Adipocyte (in vitro differentiated cells): ENCODE results near the gene NALCN.
A peak's percentile ranks its signal among the peaks of the same experiment; 100 is the strongest.

ENCODE experiments used
- DNase-seq: peaks from one replicate; pipeline ENCODE4 v3.0.0-alpha.2; 2015; ENCODE audit warnings: low read depth
- H3K27me3 ChIP-seq: replicated peaks from 2 replicates; pipeline ENCODE4 v1.7.0; 2013; ENCODE audit warnings: mild to moderate bottlenecking, low read length, moderate library complexity; ENCODE audit not compliant: control insufficient read depth, insufficient read depth
- H3K36me3 ChIP-seq: 2 replicates; pipeline ENCODE4 v1.7.0; 2013; ENCODE audit warnings: low read length, mild to moderate bottlenecking, moderate library complexity; ENCODE audit not compliant: control insufficient read depth, insufficient read depth, severe bottlenecking
- H3K4me1 ChIP-seq: 2 replicates; pipeline ENCODE4 v1.7.0; 2013; ENCODE audit warnings: mild to moderate bottlenecking, low read length, moderate library complexity; ENCODE audit not compliant: control insufficient read depth, insufficient read depth
- H3K4me3 ChIP-seq: 2 replicates; pipeline ENCODE4 v1.7.0; 2013; ENCODE audit warnings: mild to moderate bottlenecking, low read length, moderate library complexity
- H3K9ac ChIP-seq: 2 replicates; pipeline ENCODE4 v1.7.0; 2013; ENCODE audit warnings: mild to moderate bottlenecking, low read length, moderate library complexity
- H3K9me3 ChIP-seq: 2 replicates; pipeline ENCODE4 v1.7.0; 2013; ENCODE audit warnings: mild to moderate bottlenecking, low read length, moderate library complexity; ENCODE audit not compliant: control insufficient read depth

The NALCN gene

GRCh38 chr13:101412076-101412475, 4.2 kb downstream of the NALCN start:
- Histone ChIP-seq H3K36me3 (no peaks in the 10 kb centered on the region), H3K4me1 (peaks cover 9% of the 10 kb centered on the region), H3K27me3 (no peaks in the 10 kb centered on the region), H3K4me3 (no peak overlapping the region), H3K9ac (no peak overlapping the region), H3K9me3 (no peaks in the 10 kb centered on the region)
- no peak for DNase-seq

- Histone ChIP-seq H3K4me3 (no peak overlapping the region), H3K9me3 (no peaks in the 10 kb centered on the region), H3K4me1 (peaks cover 14% of the 10 kb centered on the region), H3K27me3 (no peaks in the 10 kb centered on the region), H3K36me3 (no peaks in the 10 kb centered on the region), H3K9ac (no peak overlapping the region)
- DNase-seq, result no peak
Observed at GRCh38 chr13:101408992-101409656, 7.2 kb downstream of the NALCN start.

DNA sequence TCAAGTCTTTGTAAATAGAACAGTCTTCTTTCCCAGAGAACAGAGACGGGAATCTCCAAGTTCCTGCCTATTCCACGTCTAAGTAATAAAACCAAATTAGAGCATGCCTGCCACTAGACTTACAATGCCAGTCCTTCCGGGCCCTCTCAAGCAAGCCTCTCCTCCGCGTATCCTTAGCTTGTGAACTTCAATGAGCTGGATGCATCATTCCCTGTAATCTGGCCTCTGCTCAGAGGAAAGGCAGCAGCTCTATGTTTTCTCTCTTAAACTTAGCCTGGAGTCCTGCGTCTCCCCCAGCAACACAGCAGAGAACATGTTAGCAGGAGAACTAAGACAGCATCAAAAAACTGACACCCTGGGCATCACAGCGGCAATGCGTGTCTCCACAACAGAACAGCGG, 8.2 kb downstream of the NALCN start:
- no peaks in the 10 kb centered on the region for H3K36me3 ChIP-seq
- peaks cover 14% of the 10 kb centered on the region for H3K4me1 ChIP-seq
- H3K9me3 ChIP-seq, result no peaks in the 10 kb centered on the region
- no peaks in the 10 kb centered on the region for H3K27me3 ChIP-seq
- DNase-seq, result no peak
- no peak overlapping the region for H3K4me3 ChIP-seq
- no peak overlapping the region for H3K9ac ChIP-seq

- no peaks in the 10 kb centered on the region for H3K9me3 ChIP-seq
Observed at GRCh38 chr13:101406791-101407190, 9.5 kb downstream of the NALCN start.

GRCh38 chr13:101401196-101401595, 15.1 kb downstream of the NALCN start:
- DNase-seq, result no peak

More at GRCh38 chr13:101406791-101407190, 9.5 kb downstream of the NALCN start:
- Histone ChIP-seq H3K36me3 (no peaks in the 10 kb centered on the region), H3K9ac (peak overlapping the region; percentile 4), H3K4me1 (peaks cover 14% of the 10 kb centered on the region), H3K27me3 (no peaks in the 10 kb centered on the region), H3K4me3 (no peak overlapping the region)
- DNase-seq, result peak; percentile 77

GRCh38 chr13:101399365-101399764, 16.9 kb downstream of the NALCN start:
- Histone ChIP-seq H3K4me1 (peaks cover 7% of the 10 kb centered on the region), H3K9ac (no peak overlapping the region)

More at GRCh38 chr13:101401196-101401595, 15.1 kb downstream of the NALCN start:
- H3K9ac ChIP-seq, result no peak overlapping the region
- H3K36me3 ChIP-seq, result no peaks in the 10 kb centered on the region
- no peak overlapping the region for H3K4me3 ChIP-seq
- H3K27me3 ChIP-seq, result no peaks in the 10 kb centered on the region
- peaks cover 7% of the 10 kb centered on the region for H3K4me1 ChIP-seq
- no peaks in the 10 kb centered on the region for H3K9me3 ChIP-seq

GRCh38 chr13:101398920-101399319, 17.4 kb downstream of the NALCN start:
- H3K4me3 ChIP-seq, result no peak overlapping the region
- peak; percentile 27 for DNase-seq
- H3K9ac ChIP-seq, result no peak overlapping the region
- H3K4me1 ChIP-seq, result peaks cover 7% of the 10 kb centered on the region
- no peaks in the 10 kb centered on the region for H3K27me3 ChIP-seq
- no peaks in the 10 kb centered on the region for H3K9me3 ChIP-seq
- H3K36me3 ChIP-seq, result no peaks in the 10 kb centered on the region

More at GRCh38 chr13:101399365-101399764, 16.9 kb downstream of the NALCN start:
- no peaks in the 10 kb centered on the region for H3K9me3 ChIP-seq
- H3K36me3 ChIP-seq, result no peaks in the 10 kb centered on the region
- peak; percentile 23 for DNase-seq
- no peaks in the 10 kb centered on the region for H3K27me3 ChIP-seq
- H3K4me3 ChIP-seq, result no peak overlapping the region

GRCh38 chr13:101398191-101398590, 18.1 kb downstream of the NALCN start:
- H3K9me3 ChIP-seq, result no peaks in the 10 kb centered on the region
- peak; percentile 38 for DNase-seq
- H3K9ac ChIP-seq, result no peak overlapping the region
- no peaks in the 10 kb centered on the region for H3K27me3 ChIP-seq
- peaks cover 7% of the 10 kb centered on the region for H3K4me1 ChIP-seq
- no peaks in the 10 kb centered on the region for H3K36me3 ChIP-seq
- H3K4me3 ChIP-seq, result no peak overlapping the region

DNA sequence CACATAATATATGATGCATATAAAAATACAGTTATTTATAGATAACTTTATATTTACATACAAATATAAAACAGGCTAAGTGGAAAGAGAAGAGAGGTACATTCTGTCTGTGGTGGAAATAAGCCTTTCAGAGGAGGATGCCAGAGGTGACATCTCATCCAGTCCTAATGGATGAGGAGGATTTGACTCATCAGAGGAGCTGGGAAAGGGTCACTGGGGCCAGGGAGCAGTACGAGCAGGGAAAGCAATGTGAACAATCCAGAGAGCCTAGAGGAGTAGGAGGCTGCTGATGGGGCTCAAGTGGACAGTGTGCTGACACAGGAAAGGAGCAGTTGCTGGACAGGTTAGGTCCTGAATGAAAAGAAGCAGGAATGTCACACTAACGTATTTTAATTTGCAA, 18.6 kb downstream of the NALCN start:
- H3K9ac ChIP-seq, result no peak overlapping the region
- H3K4me1 ChIP-seq, result peaks cover 7% of the 10 kb centered on the region
- no peak overlapping the region for H3K4me3 ChIP-seq
- H3K36me3 ChIP-seq, result no peaks in the 10 kb centered on the region
- peak; percentile 49 for DNase-seq
- H3K9me3 ChIP-seq, result no peaks in the 10 kb centered on the region
- no peaks in the 10 kb centered on the region for H3K27me3 ChIP-seq

DNA sequence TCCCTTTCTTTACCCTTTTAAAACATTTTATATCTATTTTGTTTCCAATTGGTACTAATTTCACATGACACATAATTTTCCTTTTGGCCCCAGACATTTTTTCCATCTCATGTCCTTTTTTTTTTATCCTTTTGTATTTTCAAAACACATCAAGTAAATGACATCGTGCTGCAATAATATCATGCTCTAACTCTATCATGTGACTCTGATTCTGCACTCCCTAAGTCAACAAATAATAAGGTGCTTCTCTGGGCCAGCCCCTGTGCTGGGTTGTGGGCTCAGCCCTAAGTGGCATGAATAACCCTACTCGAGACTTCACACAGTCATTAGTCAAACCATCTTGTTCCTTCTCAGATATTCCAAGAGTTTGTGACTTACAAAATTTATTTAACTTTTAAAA, 21.7 kb downstream of the NALCN start:
- Histone ChIP-seq H3K36me3 (no peaks in the 10 kb centered on the region), H3K27me3 (no peaks in the 10 kb centered on the region), H3K4me3 (no peak overlapping the region), H3K9ac (no peak overlapping the region), H3K4me1 (peaks cover 7% of the 10 kb centered on the region), H3K9me3 (no peaks in the 10 kb centered on the region)
- no peak for DNase-seq

DNA sequence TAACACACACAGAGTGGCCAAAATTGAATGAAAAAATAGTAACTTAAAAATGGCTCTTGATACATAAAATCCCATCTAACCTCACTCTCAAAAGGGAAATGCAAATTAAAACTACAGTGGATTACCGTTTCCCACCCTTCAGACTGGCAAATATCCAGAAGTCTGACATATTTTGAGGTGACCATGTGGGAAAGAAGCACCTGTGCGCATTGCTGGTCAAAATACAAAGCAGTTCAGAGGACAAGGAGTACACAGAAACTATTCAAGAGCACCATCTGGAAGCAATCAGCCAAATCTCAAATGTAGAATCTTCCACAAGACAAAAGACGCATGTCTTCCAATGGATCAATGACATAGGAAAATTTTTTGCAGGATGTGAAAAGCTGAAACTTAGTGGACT, 23.2 kb downstream of the NALCN start:
- H3K9me3 ChIP-seq, result no peaks in the 10 kb centered on the region
- H3K4me3 ChIP-seq, result no peak overlapping the region
- DNase-seq, result no peak
- no peak overlapping the region for H3K9ac ChIP-seq
- H3K4me1 ChIP-seq, result peaks cover 2% of the 10 kb centered on the region
- H3K36me3 ChIP-seq, result no peaks in the 10 kb centered on the region
- no peaks in the 10 kb centered on the region for H3K27me3 ChIP-seq

- H3K9ac ChIP-seq, result no peak overlapping the region
- no peak overlapping the region for H3K4me3 ChIP-seq
- no peaks in the 10 kb centered on the region for H3K36me3 ChIP-seq
- no peaks in the 10 kb centered on the region for H3K9me3 ChIP-seq
- H3K4me1 ChIP-seq, result no peaks in the 10 kb centered on the region
- H3K27me3 ChIP-seq, result no peaks in the 10 kb centered on the region
- DNase-seq, result peak; percentile 58
Observed at GRCh38 chr13:101390461-101390860, 25.8 kb downstream of the NALCN start.
